Thoracic aorta (tissue), 2 donors: Measurements from ENCODE around the gene NES. TPM values are rescaled to one million over a fixed set of nuclear protein-coding genes. Genes with fewer than 3 reads are reported as not detected.

Experiments
- ATAC-seq: fragments of 150-250 bp; one replicate; pipeline ENCODE4 v1.8.0; 2017; ENCODE audit warnings: low read depth; ENCODE audit not compliant: insufficient number of reproducible peaks, low FRiP score
- DNase-seq: peaks from one replicate; pipeline ENCODE4 v3.0.0-alpha.2; 2020; ENCODE audit warnings: low spot score
- H3K27ac ChIP-seq, 2 donors: fragments of 200-600 bp; sonication (generic); 1 replicate in 1 of 2; 2 replicates in 1 of 2; pipeline ENCODE4 v1.5.1; 2016; ENCODE audit warnings: mild to moderate bottlenecking in 2 of 2, moderate library complexity in 2 of 2
- H3K27me3 ChIP-seq: fragments of 200-600 bp; sonication (generic); replicated peaks from 2 replicates; pipeline ENCODE4 v1.6.0; 2016; ENCODE audit warnings: mild to moderate bottlenecking; ENCODE audit not compliant: insufficient read depth
- H3K36me3 ChIP-seq: fragments of 200-600 bp; sonication (generic); one replicate; pipeline ENCODE4 v1.5.1; 2016
- H3K4me1 ChIP-seq, 2 donors: fragments of 200-600 bp; sonication (generic); 1 replicate in 1 of 2; 2 replicates in 1 of 2; pipeline versions ENCODE4 v1.5.1 to v1.6.0; 2016; ENCODE audit warnings: low read depth in 2 of 2, mild to moderate bottlenecking in 1 of 2; ENCODE audit not compliant: control insufficient read depth in 1 of 2
- H3K4me3 ChIP-seq: fragments of 200-600 bp; sonication (generic); 2 replicates; pipeline ENCODE4 v1.5.1; 2016; ENCODE audit warnings: mild to moderate bottlenecking
- H3K9me3 ChIP-seq: fragments of 200-600 bp; sonication (generic); 2 replicates; pipeline ENCODE4 v1.5.1; 2016
- CTCF ChIP-seq: fragments of 200-600 bp; sonication (generic); IDR thresholded peaks from one replicate; pipeline ENCODE4 v1.5.1; 2019; ENCODE audit warnings: antibody characterized with exemption
- total RNA-seq, 2 donors: library from RNA; depleted of rRNA; stranded (reverse); fragments of >200 nt; gene quantifications; one replicate each; pipeline versions ENCODE4 v1.1.0 to v1.2.3, GENCODE V29; 2016

NES gene
- total RNA-seq, 2 donors from 2014 or later = 30.6 to 30.9 TPM

- no peak for TF ChIP-seq CTCF
- DNase-seq (no peak), ATAC-seq (no peak)
- H3K9me3 ChIP-seq = no peaks in the 10 kb centered on the region
- H3K27me3 ChIP-seq = no peaks in the 10 kb centered on the region
- H3K27ac ChIP-seq = no peak overlapping the region
- no peaks in the 10 kb centered on the region for H3K36me3 ChIP-seq
- H3K4me3 ChIP-seq = no peak overlapping the region
- peaks cover 12 to 27% of the 10 kb centered on the region in 2 donors for H3K4me1 ChIP-seq
Observed at GRCh38 chr1:156680056-156680455, 2.8 kb upstream of the NES start.

- H3K36me3 ChIP-seq = peaks cover 1% of the 10 kb centered on the region
- peak overlapping the region; percentile 78 for H3K4me3 ChIP-seq
- H3K27ac ChIP-seq = peak overlapping the region; percentile 52 to 73
- no peaks in the 10 kb centered on the region for H3K9me3 ChIP-seq
- DNase-seq (no peak), ATAC-seq (peak; percentile 52)
- no peaks in the 10 kb centered on the region for H3K27me3 ChIP-seq
- TF ChIP-seq CTCF = peak; percentile 82
- H3K4me1 ChIP-seq = peaks cover 12 to 39% of the 10 kb centered on the region in 2 donors
Observed at GRCh38 chr1:156677616-156678596, 699 bp upstream of the NES start.

- TF ChIP-seq CTCF = no peak
- Histone ChIP-seq H3K36me3 (peaks cover 4% of the 10 kb centered on the region), H3K4me3 (peak overlapping the region; percentile 78), H3K4me1 (peaks cover 12 to 39% of the 10 kb centered on the region in 2 donors), H3K27me3 (no peaks in the 10 kb centered on the region), H3K27ac (peak overlapping the region; percentile 39 to 73), H3K9me3 (no peaks in the 10 kb centered on the region)
- ATAC-seq = no peak
- no peak for DNase-seq
Observed at GRCh38 chr1:156676114-156676819, 940 bp downstream of the NES start.

GRCh38 chr1:156675210-156676113, 1.7 kb downstream of the NES start:
- Histone ChIP-seq H3K27me3 (no peaks in the 10 kb centered on the region), H3K4me1 (peaks cover 12 to 39% of the 10 kb centered on the region in 2 donors), H3K9me3 (no peaks in the 10 kb centered on the region), H3K4me3 (peak overlapping the region; percentile 78), H3K27ac (peak overlapping the region; percentile 39 to 73), H3K36me3 (peaks cover 4% of the 10 kb centered on the region)
- DNase-seq = no peak
- no peak for ATAC-seq
- no peak for TF ChIP-seq CTCF
